Measurements from ENCODE around the gene LRRC46. TPM values are rescaled to one million over a fixed set of nuclear protein-coding genes. Genes with fewer than 3 reads are reported as not detected.

LRRC46 gene
- total and polyA plus RNA-seq, 2 of the 13 experiments (the other 11 are each of a cell fraction or from before 2014, with no cell fraction given): 0.09 TPM

DNA sequence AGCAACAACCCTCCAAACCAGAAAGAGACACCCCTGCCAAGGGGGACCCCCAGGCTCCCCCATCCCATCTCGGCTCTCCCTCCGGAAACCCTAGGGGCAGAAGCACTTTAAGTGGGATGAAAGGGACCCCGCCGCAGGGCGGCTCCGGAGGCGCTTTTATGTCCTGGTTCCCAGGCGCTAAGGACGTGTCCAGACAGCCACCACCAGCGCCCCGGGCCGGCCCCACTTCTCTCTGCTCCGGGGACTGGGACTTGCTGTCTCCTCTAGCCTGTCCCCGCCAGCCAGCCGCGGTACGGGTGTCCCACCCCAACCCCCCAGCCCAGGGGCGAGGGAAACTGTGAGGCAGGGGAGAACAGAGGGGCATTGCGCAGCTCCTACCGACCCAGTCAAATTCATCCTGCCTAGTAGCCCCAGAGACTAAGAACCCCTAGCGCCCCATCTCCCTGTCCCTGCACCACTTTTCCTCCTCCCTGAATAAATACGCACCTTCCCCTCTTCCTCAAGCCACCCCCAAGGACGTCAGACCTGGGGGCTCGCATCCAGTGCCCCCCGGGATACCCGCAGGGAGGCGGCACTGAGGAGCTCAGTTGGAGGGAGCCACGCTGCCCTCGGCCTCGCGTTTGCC, 15.4 kb downstream of the LRRC46 start:
- Histone ChIP-seq H3K4me2 (ENCODE audit: low read depth, low read length) (no peak overlapping the region), H3K4me1 (ENCODE audit: insufficient read depth, low read length) (peaks cover 42% of the 10 kb centered on the region), H3K4me3 (replicated peaks in 1 of 3; ENCODE audit: insufficient read depth in 1 of 3, low read depth in 2 of 3, low read length in 3 of 3) (no peak overlapping the region), H3K27me3 (ENCODE audit: control insufficient read depth in 1 of 2, insufficient read depth in 2 of 2, low read length in 2 of 2) (peaks cover 12 to 31% of the 10 kb centered on the region in 2 experiments), H3K79me2 (ENCODE audit: insufficient read depth, low read length) (no peaks in the 10 kb centered on the region), H3K27ac (ENCODE audit: extremely low read length, insufficient read depth, low read length) (no peak overlapping the region), H3K36me3 (replicated peaks in 1 of 2; ENCODE audit: control insufficient read depth in 1 of 2, insufficient read depth in 2 of 2, low read length in 2 of 2) (no peaks in the 10 kb centered on the region), H3K9me3 (ENCODE audit: low read length) (no peaks in the 10 kb centered on the region), H4K20me1 (ENCODE audit: insufficient read depth, low read length) (no peaks in the 10 kb centered on the region), H2AFZ (ENCODE audit: low read length) (no peak overlapping the region), H3K9ac (ENCODE audit: insufficient read depth, low read depth, low read length) (no peak overlapping the region)
- no TSS peak for BruUV-seq (replicated peaks)
- in situ Hi-C loops (cut with HindIII; ENCODE audit: extremely low pct_ligation_motif_present, low pct_unique_long_range_greater_than_20kb) (no loop called here), intact Hi-C loops (cut with micrococcal nuclease; ENCODE audit: unreplicated experiment) (no loop called here)
- WGBS (ENCODE audit: low lambda C conversion rate): 67% methylated on average over 21 of the region's 31 CpGs
- ChIA-PET POLR2A (interaction anchor here (4.8 kb wide), 1 partner anchor 16 kb away, joined by 27 read pairs; the partner anchor contains the start of genes LRRC46 and MRPL10), CTCF (ENCODE audit: low intra/inter-chr PET ratio, low total read pairs) (no interaction called here)
- FAIRE-seq (no peak), DNase-seq (ENCODE audit: low spot score) (no peak), ATAC-seq (no peak)
- TF ChIP-seq ZNF101 (CRISPR knock-in tag; IDR thresholded peaks at IDR 0.05; ENCODE audit: borderline replicate concordance, low read depth): no peak
- TF ChIP-seq, protein P1, sequence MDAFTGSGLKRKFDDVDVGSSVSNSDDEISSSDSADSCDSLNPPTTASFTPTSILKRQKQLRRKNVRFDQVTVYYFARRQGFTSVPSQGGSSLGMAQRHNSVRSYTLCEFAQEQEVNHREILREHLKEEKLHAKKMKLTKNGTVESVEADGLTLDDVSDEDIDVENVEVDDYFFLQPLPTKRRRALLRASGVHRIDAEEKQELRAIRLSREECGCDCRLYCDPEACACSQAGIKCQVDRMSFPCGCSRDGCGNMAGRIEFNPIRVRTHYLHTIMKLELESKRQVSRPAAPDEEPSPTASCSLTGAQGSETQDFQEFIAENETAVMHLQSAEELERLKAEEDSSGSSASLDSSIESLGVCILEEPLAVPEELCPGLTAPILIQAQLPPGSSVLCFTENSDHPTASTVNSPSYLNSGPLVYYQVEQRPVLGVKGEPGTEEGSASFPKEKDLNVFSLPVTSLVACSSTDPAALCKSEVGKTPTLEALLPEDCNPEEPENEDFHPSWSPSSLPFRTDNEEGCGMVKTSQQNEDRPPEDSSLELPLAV (CRISPR knock-in tag; conservative IDR thresholded peaks at IDR 0.05; ENCODE audit: low read depth): no peak
- TF ChIP-seq ZNF557 (CRISPR knock-in tag; IDR thresholded peaks at IDR 0.05): no peak
- TF ChIP-seq, protein P2, sequence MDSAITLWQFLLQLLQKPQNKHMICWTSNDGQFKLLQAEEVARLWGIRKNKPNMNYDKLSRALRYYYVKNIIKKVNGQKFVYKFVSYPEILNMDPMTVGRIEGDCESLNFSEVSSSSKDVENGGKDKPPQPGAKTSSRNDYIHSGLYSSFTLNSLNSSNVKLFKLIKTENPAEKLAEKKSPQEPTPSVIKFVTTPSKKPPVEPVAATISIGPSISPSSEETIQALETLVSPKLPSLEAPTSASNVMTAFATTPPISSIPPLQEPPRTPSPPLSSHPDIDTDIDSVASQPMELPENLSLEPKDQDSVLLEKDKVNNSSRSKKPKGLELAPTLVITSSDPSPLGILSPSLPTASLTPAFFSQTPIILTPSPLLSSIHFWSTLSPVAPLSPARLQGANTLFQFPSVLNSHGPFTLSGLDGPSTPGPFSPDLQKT (CRISPR knock-in tag; IDR thresholded peaks at IDR 0.05; ENCODE audit: borderline replicate concordance): no peak

Data from HepG2 (cell line).